PC-3 (cell line): ENCODE results near the gene WDR47.

Experiments
- EZH2phosphoT487 ChIP-seq: fragments of 300-600 bp; sonication (generic); IDR thresholded peaks from 2 replicates; pipeline ENCODE4 v1.6.1; 2018; ENCODE audit warnings: mild to moderate bottlenecking, antibody characterized with exemption, low read length, borderline replicate concordance
- TF ChIP-seq, protein P1 (sequence below): fragments of 300-600 bp; sonication (generic); conservative IDR thresholded peaks from 2 replicates; pipeline ENCODE4 v1.5.1; 2017; ENCODE audit warnings: antibody characterized with exemption, low read depth, mild to moderate bottlenecking, low read length

DNA sequence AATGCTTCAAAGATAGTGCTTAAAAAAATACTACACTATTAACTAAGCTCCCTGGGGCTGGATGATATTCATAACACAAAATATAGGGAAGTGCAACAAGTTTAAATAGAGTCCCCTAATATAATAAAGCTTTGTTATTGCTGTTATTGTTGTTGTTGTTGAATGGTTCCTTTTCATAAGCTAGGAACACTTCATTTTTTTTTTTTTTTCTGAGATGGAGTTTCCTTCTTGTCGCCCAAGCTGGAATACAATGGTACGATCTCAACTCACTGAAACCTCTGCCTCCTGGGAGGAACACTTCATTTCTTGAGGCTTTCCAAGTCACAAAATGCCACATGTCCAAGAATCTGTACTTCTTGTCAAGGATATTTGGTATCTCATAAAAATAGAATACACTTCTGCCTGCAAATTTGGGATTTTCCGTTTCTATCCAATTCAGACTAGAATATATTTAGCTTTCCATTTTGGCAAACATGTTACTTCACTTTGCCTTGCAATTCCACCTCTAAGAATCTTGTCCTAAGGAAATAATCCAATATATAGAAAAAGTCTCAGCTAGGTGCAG lies 21.1 kb downstream of the WDR47 start:
- TF ChIP-seq, protein P1, sequence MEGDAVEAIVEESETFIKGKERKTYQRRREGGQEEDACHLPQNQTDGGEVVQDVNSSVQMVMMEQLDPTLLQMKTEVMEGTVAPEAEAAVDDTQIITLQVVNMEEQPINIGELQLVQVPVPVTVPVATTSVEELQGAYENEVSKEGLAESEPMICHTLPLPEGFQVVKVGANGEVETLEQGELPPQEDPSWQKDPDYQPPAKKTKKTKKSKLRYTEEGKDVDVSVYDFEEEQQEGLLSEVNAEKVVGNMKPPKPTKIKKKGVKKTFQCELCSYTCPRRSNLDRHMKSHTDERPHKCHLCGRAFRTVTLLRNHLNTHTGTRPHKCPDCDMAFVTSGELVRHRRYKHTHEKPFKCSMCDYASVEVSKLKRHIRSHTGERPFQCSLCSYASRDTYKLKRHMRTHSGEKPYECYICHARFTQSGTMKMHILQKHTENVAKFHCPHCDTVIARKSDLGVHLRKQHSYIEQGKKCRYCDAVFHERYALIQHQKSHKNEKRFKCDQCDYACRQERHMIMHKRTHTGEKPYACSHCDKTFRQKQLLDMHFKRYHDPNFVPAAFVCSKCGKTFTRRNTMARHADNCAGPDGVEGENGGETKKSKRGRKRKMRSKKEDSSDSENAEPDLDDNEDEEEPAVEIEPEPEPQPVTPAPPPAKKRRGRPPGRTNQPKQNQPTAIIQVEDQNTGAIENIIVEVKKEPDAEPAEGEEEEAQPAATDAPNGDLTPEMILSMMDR: no peak
- TF ChIP-seq EZH2phosphoT487: no peak
